GM21381 (cell line): ENCODE measurements around the gene DUOXA2.
"Not testable (repeated sequence)": the region's sequence is repeated elsewhere in the genome, so short reads cannot be mapped to it uniquely, and the experiment has no call there.

Experiments
- ATAC-seq: cut with Tn5 transposase; IDR thresholded peaks from one replicate; pipeline ENCODE4 v1.9.1; 2021; ENCODE audit warnings: mild to moderate bottlenecking, moderate library complexity; ENCODE audit not compliant: unreplicated experiment

Gene DUOXA2

GRCh38 chr15:45094358-45094730 lies 19.8 kb upstream of the DUOXA2 start:
- ATAC-seq, result no peak

DNA sequence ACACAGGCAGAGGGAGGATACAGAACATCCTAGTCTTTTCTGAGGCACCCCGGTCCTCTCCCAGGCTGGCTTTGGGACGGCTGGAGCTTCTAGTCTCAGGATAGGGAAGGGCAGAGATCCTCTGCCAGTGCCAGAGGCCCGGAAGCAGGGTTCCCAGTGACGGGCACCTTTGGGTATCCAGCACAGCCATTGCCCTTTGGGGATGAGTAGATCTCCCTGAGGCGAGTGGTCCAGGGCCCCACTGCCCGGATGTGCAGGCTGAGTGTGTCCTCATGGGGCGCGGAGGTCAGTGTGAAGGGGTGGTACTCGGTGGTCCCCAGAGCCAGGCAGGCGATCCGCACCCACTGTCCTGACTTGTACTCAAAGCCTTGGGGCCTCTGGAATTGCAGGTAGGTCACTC lies 18.5 kb upstream of the DUOXA2 start:
- no peak for ATAC-seq

DNA sequence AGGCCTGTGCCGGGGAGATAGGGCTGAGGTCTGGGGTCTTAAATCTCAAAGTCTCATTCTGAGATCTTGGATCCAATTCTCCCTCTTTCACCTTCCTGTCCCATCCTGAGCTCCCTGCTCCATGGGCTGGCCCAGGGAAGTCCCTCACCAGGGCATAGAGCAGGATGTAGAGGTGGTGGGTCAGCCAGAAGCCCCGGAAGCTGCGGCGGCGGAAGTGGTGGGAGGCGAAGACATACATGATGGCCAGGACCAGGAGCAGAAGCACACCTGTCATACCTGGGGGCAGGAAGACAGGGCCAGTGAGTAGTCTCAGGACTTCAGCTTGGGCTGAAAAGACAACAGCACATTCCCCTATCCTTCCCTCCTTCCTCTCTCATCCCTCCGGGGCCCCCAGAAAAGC lies 16.7 kb upstream of the DUOXA2 start:
- no peak for ATAC-seq

- ATAC-seq, result no peak
These were observed 14.5 kb upstream of the DUOXA2 start for GRCh38 chr15:45099549-45100165.

- ATAC-seq, result no peak
These were observed 13.1 kb upstream of the DUOXA2 start for GRCh38 chr15:45100884-45101625.

GRCh38 chr15:45101749-45102148 lies 12.4 kb upstream of the DUOXA2 start:
- no peak for ATAC-seq

DNA sequence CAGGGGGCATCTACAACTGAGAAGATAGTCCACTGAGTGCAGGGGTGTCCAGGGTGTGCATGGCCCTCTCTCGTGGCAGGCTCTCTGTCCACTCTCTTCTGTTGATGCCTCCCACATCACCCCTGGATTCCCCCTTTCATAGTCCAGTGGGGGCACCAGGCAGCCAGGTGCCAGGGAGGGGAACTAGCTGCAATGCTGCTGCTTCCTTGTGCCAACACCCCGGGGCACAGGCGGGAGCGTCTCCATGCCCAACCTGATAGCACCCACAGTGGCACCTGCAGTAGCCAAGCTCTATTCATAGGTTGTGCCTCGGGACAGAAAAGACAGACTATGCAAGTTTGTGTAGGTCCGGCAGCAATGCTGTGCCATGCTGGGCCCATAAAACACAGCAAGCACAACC lies 11.9 kb upstream of the DUOXA2 start:
- no peak for ATAC-seq

DNA sequence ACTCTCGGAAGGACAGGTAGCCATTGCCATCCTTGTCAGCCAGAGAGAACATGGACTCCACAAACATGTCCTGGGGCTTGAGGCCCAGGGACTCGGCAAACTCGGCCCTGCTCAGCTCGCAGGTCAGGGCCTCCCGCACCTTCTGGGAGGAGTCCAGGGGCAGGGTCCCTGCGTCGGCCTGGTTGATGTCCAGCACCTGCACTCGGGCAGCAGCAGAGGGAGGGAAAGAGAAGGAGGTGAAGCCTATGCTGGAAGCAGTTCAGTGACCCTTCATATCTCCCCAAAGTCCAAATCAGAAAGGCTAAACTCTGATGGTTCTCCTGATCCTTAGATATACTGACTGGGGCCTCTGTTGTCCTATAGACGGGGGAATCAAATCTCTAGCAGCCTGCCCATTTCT lies 10.0 kb upstream of the DUOXA2 start:
- ATAC-seq, result not testable (repeated sequence)

DNA sequence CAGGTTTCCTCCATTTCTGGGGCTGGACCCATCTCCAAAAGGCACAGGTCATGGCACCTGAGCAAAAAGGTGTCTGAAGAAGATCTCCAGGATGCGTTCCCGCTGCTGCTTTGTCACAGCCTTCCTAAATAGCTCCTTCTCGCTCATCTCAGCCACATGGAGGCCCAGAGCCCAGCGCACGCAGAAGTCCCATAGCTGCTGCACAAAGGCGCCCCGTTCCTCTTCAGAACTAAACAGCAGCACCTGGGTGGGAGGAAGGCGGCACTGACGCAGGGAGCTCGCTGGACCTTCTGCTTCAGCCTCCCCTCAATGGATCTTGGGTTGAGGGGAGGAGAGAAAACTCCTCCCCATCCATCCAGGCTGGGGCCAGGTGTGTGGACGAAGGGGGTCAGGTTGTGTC lies 8.5 kb upstream of the DUOXA2 start:
- no peak for ATAC-seq

DNA sequence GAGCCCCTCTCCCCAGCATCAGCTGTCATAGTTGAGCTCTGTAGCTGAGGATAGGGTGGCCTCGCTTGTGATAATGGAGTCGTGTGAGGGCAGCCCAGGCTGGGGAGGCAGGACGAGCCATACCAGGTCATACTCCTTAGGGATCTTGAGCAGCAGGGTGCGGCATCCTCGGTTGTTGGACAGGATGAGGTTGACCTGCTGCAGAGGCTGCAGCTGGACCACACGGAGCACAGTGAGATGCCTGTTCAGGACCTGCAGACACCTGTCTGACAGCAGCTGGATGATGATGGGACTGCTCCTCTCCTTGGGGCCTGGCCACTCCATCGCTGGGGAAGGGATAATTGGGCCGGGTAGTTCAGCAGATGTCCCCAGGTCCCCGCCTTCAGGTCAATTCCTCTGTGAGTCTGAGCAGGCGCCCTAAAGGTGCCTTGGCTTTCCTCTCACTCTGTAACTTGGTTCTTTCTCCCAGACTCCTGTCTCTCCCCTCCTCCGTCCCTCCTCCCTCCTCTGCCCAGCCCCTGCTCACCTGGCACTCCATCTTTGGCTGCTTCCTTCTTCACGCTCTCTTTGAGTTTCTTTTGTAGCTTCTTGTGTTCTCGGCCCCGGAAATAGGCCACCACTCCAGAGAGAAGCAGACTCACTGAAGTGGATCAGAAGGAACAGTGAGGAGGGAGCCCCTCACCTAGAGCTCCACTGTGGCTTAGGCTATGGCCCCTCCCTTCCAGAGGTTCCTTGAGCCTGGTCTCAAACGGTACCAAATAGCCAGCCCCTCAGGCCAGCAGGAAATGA lies 7.9 kb upstream of the DUOXA2 start:
- ATAC-seq, result no peak

GRCh38 chr15:45107941-45108630 lies 6.0 kb upstream of the DUOXA2 start:
- ATAC-seq, result no peak

DNA sequence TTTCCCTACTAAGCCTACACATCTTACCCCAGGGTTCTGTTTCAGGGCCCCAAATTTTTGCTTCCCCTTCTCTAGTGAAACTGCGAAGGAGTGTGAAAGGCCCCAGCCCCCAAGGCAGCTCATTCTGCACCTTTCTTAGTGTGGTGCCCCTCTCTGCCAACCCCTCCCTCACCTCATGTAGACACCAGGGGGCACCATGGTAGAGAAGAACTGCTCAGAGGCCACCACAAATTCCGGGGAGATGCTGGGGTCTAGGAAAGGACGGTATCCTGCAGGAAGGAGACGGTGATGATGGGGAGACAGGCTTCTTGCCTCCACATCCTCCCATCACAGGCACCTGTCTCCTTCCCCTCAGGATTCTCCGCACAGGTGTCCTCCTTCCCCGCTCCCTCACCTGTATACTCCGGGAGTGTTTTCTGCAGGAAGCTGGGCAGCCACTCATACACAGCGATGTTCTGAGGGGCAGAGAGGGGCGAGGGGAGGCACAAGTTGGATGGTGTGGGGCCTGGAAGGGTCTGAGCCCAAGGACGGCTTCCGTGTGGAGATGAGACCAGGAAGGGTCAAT lies 3.8 kb upstream of the DUOXA2 start:
- no peak for ATAC-seq

GRCh38 chr15:45111390-45112142 lies 2.6 kb upstream of the DUOXA2 start:
- ATAC-seq, result no peak

DNA sequence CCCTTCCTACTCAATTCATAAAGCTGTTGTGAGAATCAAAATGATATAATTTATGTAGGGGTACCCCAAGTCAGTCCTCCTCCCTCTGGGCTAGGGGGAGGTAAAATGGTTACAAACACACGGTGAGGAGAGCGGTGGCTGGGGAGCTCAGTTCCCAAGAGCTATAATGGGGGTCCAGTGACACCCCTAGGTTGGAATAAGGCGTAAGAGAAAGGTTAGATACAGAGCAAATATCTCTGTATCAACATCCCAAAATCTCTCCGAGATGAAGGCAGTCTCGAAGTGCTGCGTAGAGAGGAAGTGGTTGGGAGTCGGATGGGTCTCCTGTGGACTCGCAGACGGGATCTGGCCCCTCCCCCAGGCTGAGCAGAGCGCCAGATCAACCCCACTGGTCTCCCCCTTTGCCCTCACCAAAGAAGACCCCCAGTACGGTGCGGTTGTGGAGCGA lies 2.0 kb upstream of the DUOXA2 start:
- no peak for ATAC-seq

GRCh38 chr15:45112591-45113379 lies 1.3 kb upstream of the DUOXA2 start:
- ATAC-seq, result no peak

DNA sequence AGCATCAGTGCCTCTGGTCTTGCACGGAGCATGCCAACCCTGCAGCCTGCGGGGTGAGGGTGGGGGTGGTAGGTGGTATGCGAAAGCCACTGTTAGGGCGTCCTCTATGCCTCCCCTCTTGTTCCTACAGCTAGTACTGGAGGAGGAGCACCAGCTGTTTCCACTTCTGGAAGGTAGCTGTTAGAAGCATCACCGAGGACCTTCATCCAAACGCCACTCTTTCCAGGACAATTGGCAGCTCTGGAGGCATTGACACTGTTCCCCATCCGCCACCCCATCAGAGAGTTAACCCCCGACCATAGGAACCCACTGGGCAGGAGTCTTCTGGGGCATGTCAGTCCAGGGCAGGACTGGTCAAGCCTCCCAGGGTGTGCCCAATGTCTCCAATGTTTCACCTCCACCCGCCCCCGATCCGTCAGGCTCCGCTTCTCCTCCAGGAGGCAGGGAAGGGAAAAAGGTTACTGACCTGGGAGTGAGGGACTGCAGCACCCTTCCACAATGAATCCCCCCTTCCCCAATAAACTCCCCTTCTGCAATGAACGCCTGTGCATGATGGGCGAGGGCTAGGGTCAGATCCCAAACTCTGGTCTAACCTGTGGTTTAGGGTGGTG lies 641 bp upstream of the DUOXA2 start:
- no peak for ATAC-seq

DNA sequence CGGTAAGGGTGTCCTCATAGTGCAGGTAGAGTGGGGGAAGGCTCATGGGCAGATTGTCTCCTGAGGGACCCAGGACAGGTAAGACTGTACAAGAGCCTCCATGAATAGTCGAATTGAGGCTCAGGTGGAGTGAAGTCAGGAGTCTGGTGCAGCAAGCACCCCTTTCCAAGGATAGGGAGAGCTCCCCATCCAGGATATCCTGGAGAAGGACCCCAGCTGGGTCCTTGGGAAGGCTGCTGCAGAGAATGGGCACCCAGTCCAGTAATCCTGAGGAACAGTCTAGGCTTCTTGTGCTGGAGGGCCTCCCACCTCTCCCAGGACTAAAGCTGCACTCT lies 592 bp downstream of the DUOXA2 start:
- ATAC-seq, result no peak

DNA sequence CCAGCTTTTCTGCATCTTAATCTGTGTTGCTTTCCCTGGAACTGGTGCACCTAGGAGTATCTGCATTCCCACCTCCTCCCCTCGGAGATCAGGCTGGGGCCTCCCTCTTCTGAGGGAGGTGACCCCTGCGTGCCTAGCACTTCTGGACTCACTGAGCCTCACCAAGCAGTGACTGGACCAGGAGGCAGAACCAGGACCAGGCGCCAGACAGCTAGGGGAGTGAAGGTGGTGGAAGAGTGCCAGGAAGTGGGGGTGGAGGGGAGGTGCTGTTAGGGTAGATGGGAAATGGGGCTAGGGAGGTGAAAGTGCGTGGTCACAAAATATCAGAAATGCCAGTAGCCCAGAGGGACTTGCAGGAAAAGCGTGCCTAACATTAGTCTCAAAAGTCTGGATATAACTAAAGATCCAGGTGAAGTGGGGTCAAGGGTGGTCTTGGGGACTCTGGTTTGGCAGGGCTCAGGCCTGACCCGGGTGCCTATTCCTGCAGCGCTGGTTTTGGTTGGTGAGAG lies 1.2 kb downstream of the DUOXA2 start:
- ATAC-seq, result no peak

GRCh38 chr15:45116006-45116481 lies 1.9 kb downstream of the DUOXA2 start:
- ATAC-seq, result no peak
